Measurements from ENCODE around the gene CDKN1C.

CDKN1C gene

GRCh38 chr11:2890466-2891294 lies 5.1 kb upstream of the CDKN1C start:
- Mint-ChIP-seq H3K27ac (no peak overlapping the region), H3K27me3 (no peaks in the 10 kb centered on the region), H3K9me3 (no peaks in the 10 kb centered on the region), H3K4me1 (ENCODE audit: low read depth) (peaks cover 24% of the 10 kb centered on the region), H3K36me3 (ENCODE audit: low read depth) (no peaks in the 10 kb centered on the region), H3K4me3 (no peak overlapping the region)
- no peak for DNase-seq

- peaks cover 27% of the 10 kb centered on the region for H3K4me1 Mint-ChIP-seq (ENCODE audit: low read depth)
- no peak overlapping the region for H3K4me3 Mint-ChIP-seq
- no peak overlapping the region for H3K27ac Mint-ChIP-seq
- peaks cover 4% of the 10 kb centered on the region for H3K27me3 Mint-ChIP-seq
- H3K9me3 Mint-ChIP-seq = no peaks in the 10 kb centered on the region
- no peak for DNase-seq
- H3K36me3 Mint-ChIP-seq (ENCODE audit: low read depth) = no peaks in the 10 kb centered on the region
Measured at GRCh38 chr11:2889362-2890273, 4.0 kb upstream of the CDKN1C start.

- peak; percentile 92 for DNase-seq
- Mint-ChIP-seq H3K36me3 (ENCODE audit: low read depth) (no peaks in the 10 kb centered on the region), H3K9me3 (no peaks in the 10 kb centered on the region), H3K4me1 (ENCODE audit: low read depth) (peaks cover 27% of the 10 kb centered on the region), H3K27ac (no peak overlapping the region), H3K27me3 (peaks cover 4% of the 10 kb centered on the region), H3K4me3 (no peak overlapping the region)
Measured at GRCh38 chr11:2888266-2888968, 2.8 kb upstream of the CDKN1C start.

DNA sequence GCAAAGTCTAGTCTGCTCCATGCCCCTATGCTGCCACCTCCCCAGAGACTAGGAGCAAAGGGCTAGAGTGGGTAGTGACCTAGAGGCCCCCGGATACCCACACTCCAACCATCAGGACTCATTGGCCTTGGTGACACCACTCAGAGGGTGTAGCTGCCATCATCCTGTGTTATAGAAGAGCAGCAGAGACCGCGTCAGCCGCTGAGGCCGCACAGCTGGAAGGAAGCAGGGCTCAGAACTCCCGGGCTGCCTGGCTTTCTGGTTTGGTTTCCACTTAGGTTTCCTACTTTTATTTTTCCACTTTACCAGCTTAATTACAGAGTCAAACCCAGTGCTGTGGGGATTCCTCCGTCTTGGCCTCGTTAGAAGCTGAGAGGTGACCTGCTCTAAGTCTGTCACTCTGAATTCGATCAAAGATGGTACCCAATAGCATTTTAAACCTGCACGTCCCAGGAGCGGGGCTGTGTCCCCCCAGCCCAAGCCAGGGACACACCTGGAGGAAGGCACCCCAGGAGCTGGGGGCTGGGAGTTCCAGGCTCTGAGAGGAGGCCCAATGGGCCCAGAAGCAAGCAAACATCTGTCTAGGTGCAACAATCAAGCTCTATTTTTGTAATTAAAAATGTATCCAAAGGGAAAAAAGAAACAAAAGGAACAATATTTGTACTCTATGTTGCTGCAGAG lies 2.1 kb upstream of the CDKN1C start:
- Mint-ChIP-seq H3K9me3 (no peaks in the 10 kb centered on the region), H3K27me3 (peaks cover 11% of the 10 kb centered on the region), H3K4me1 (ENCODE audit: low read depth) (peaks cover 23% of the 10 kb centered on the region), H3K36me3 (ENCODE audit: low read depth) (no peaks in the 10 kb centered on the region), H3K27ac (no peak overlapping the region), H3K4me3 (no peak overlapping the region)
- DNase-seq = no peak

DNA sequence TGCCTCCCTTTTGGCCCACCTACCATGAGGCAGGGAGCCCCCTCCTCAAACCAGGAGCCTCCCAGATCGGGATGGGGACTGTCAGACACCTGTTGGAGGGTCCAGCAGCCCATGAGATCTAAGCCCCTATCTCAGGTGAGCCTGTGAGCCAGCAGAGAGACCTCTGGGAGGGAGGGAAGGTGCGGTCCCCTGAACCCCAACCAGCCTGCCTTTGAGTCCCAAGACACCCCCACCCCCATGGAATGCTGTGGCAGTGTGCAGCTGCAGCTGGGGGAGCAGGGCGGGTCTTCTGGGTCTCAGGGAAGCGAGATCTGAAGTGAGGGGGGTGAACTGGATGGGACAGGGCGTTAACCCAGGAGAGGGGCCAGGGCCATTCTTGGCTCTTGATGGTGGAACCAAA lies 1.4 kb upstream of the CDKN1C start:
- peaks cover 18% of the 10 kb centered on the region for H3K4me1 Mint-ChIP-seq (ENCODE audit: low read depth)
- no peak overlapping the region for H3K27ac Mint-ChIP-seq
- H3K27me3 Mint-ChIP-seq = peaks cover 11% of the 10 kb centered on the region

GRCh38 chr11:2886191-2886894 lies 768 bp upstream of the CDKN1C start:
- Mint-ChIP-seq H3K4me1 (ENCODE audit: low read depth) (peaks cover 12% of the 10 kb centered on the region), H3K9me3 (no peaks in the 10 kb centered on the region), H3K4me3 (peak overlapping the region; percentile 36), H3K36me3 (ENCODE audit: low read depth) (no peaks in the 10 kb centered on the region), H3K27ac (no peak overlapping the region), H3K27me3 (peaks cover 11% of the 10 kb centered on the region)
- no peak for DNase-seq

More for the DNA sequence above, 1.4 kb upstream of the CDKN1C start:
- peak overlapping the region; percentile 36 for H3K4me3 Mint-ChIP-seq
- H3K36me3 Mint-ChIP-seq (ENCODE audit: low read depth) = no peaks in the 10 kb centered on the region
- no peaks in the 10 kb centered on the region for H3K9me3 Mint-ChIP-seq
- no peak for DNase-seq

DNA sequence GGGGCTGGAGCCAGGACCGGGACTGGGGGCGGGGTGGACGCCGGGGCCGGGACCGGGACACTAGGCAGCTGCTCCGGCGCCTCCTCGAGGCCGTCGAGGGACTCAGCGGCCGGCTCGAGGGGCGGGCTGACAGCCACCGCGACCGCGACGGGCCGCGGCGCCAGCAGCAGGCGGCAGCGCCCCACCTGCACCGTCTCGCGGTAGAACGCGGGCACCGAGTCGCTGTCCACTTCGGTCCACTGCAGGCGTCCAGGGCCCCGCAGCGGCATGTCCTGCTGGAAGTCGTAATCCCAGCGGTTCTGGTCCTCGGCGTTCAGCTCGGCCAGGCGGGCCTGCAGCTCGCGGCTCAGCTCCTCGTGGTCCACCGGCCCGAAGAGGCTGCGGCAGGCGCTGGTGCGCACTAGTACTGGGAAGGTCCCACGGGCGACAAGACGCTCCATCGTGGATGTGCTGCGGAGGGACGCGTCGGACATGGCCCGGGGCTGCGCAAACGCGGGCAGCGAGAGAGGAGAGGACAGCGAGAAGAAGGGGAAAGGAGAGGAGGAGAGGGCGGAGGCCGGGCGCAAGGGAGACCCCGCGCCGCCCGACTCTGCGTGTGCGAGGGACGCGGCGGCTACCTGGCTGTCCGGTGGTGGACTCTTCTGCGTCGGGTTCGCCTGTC lies 428 bp downstream of the CDKN1C start:
- Mint-ChIP-seq H3K27ac (no peak overlapping the region), H3K36me3 (ENCODE audit: low read depth) (no peaks in the 10 kb centered on the region), H3K4me1 (ENCODE audit: low read depth) (peaks cover 9% of the 10 kb centered on the region), H3K27me3 (peaks cover 11% of the 10 kb centered on the region), H3K9me3 (no peaks in the 10 kb centered on the region), H3K4me3 (peak overlapping the region; percentile 77)
- peak; percentile 59 for DNase-seq

DNA sequence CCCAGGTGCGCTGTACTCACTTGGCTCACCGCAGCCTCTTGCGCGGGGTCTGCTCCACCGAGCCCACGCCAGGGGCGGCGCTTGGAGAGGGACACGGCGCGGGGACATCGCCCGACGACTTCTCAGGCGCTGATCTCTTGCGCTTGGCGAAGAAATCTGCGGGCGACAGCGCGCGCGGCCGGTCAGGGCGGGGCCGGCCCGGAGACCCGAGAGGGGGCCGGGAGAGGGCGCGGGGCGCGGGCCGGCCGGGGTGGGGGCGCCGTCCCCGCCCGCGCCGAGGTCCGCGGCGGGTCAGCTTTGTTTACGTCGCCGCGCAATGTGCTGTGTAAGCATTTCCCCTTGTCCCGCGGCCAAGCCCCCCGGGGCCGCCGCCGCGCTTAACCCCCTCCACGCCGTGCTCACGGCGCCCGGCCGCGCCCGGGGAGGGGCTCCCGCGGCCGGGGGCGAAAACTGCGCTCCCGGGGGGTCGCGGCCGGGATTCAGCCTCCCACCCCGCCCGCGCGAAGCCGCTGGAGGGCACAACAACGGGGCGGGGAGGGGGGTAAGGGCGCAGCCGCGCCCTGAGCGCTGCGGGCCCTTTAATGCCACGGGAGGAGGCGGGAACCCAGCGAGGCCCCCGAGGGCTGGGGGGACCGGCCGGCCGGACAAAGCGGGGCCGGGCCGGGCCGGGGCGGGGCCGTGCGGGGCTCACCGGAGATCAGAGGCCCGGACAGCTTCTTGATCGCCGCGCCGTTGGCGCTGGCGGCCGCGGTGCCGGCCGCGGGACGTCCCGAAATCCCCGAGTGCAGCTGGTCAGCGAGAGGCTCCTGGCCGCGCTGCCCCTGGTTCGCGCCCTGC lies 1.4 kb downstream of the CDKN1C start:
- H3K4me3 Mint-ChIP-seq = no peak overlapping the region
- peaks cover 9% of the 10 kb centered on the region for H3K4me1 Mint-ChIP-seq (ENCODE audit: low read depth)
- no peaks in the 10 kb centered on the region for H3K9me3 Mint-ChIP-seq
- H3K36me3 Mint-ChIP-seq (ENCODE audit: low read depth) = no peaks in the 10 kb centered on the region
- peaks cover 11% of the 10 kb centered on the region for H3K27me3 Mint-ChIP-seq
- DNase-seq = no peak
- no peak overlapping the region for H3K27ac Mint-ChIP-seq

DNA sequence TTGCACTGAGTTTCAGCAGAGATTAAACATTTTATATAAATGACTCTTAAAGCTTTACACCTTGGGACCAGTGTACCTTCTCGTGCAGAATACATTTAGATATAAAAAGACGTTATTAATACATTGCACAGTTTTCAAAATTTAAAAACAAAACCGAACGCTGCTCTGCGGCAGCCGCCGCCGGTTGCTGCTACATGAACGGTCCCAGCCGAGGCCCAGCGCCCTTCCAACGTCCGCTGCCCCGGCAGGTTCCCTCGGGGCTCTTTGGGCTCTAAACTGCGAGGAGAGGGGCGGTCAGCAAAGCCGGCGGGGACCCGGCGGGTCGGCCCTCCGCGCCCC lies 2.0 kb downstream of the CDKN1C start:
- Mint-ChIP-seq H3K27me3 (peaks cover 11% of the 10 kb centered on the region), H3K36me3 (ENCODE audit: low read depth) (no peaks in the 10 kb centered on the region), H3K4me1 (ENCODE audit: low read depth) (peaks cover 9% of the 10 kb centered on the region), H3K9me3 (no peaks in the 10 kb centered on the region), H3K27ac (no peak overlapping the region), H3K4me3 (peak overlapping the region; percentile 20)
- no peak for DNase-seq

GRCh38 chr11:2882396-2883110 lies 3.0 kb downstream of the CDKN1C start:
- Mint-ChIP-seq H3K27ac (no peak overlapping the region), H3K4me3 (no peak overlapping the region), H3K36me3 (ENCODE audit: low read depth) (no peaks in the 10 kb centered on the region), H3K27me3 (peaks cover 11% of the 10 kb centered on the region), H3K4me1 (ENCODE audit: low read depth) (peaks cover 7% of the 10 kb centered on the region), H3K9me3 (peaks cover under 1% of the 10 kb centered on the region)
- no peak for DNase-seq

GRCh38 chr11:2881981-2882375 lies 3.6 kb downstream of the CDKN1C start:
- no peak for DNase-seq
- Mint-ChIP-seq H3K4me3 (no peak overlapping the region), H3K36me3 (ENCODE audit: low read depth) (no peaks in the 10 kb centered on the region), H3K4me1 (ENCODE audit: low read depth) (peaks cover 7% of the 10 kb centered on the region), H3K9me3 (peaks cover 2% of the 10 kb centered on the region), H3K27ac (no peak overlapping the region), H3K27me3 (peaks cover 11% of the 10 kb centered on the region)

All from activated T-cell treated with anti-CD3 and anti-CD28 coated beads, Interleukin-2, amount 50 U/mL, for 24 hours (primary cell).